Aorta (tissue), 5 donors: ENCODE results near the gene PADI4. TPM values are rescaled to one million over a fixed set of nuclear protein-coding genes. Genes with fewer than 3 reads are reported as not detected.

Source experiments
- ATAC-seq: fragments of 200-7000 bp; cut with Tn5 transposase; one replicate; pipeline ENCODE4 v1.9.1; 2022; ENCODE audit warnings: moderate library complexity; ENCODE audit not compliant: low FRiP score
- DNase-seq, 2 donors: peaks; one replicate each; pipeline ENCODE4 v3.0.0-alpha.2; 2020
- H3K27ac ChIP-seq, 2 donors: one replicate each; pipeline ENCODE4 v1.5.1; 2013; ENCODE audit warnings: low read length in 2 of 2, mild to moderate bottlenecking in 2 of 2, moderate library complexity in 2 of 2, control low read depth in 1 of 2, inconsistent platforms in 1 of 2, low read depth in 1 of 2
- H3K27me3 ChIP-seq, 2 donors: one replicate each; pipeline ENCODE4 v1.6.1; 2013; ENCODE audit warnings: control low read depth in 1 of 2, low read length in 1 of 2, mild to moderate bottlenecking in 1 of 2, moderate library complexity in 1 of 2; ENCODE audit not compliant: insufficient read depth in 2 of 2, control insufficient read depth in 1 of 2
- H3K36me3 ChIP-seq, 2 donors: one replicate each; pipeline ENCODE4 v1.6.1; 2013; ENCODE audit warnings: control low read depth in 1 of 2, low read length in 1 of 2, mild to moderate bottlenecking in 1 of 2; ENCODE audit not compliant: insufficient read depth in 2 of 2, control insufficient read depth in 1 of 2
- H3K4me1 ChIP-seq, 2 donors: one replicate each; pipeline ENCODE4 v1.6.1; 2013; ENCODE audit warnings: low read length in 2 of 2, control low read depth in 1 of 2, mild to moderate bottlenecking in 1 of 2, moderate library complexity in 1 of 2; ENCODE audit not compliant: insufficient read depth in 2 of 2, control insufficient read depth in 1 of 2
- H3K4me3 ChIP-seq, 2 donors: one replicate each; pipeline ENCODE4 v1.5.1; 2013; ENCODE audit warnings: low read length in 2 of 2, control low read depth in 1 of 2, mild to moderate bottlenecking in 1 of 2
- H3K9me3 ChIP-seq: one replicate; pipeline ENCODE4 v1.6.1; 2013; ENCODE audit warnings: mild to moderate bottlenecking, low read length; ENCODE audit not compliant: control insufficient read depth
- WGBS, 2 donors: extraction: QIAGEN DNeasy Blood & Tissue Kit; methylation state at CpG; one replicate each; pipeline ENCODE4 v1.1.7; 2013; 5-methylcytosine and 5-hydroxymethylcytosine counted together
- intact Hi-C, 2 donors: fragments of 100-400 bp; cut with DNase I; formaldehyde crosslinking; loops; one replicate each; pipeline versions ENCODE4 v1.14.2 to v1.15.0; 2022
- polyA plus RNA-seq, 2 donors: library from polyadenylated mRNA; stranded (reverse); fragments of 200-250 nt; gene quantifications; one replicate each; pipeline ENCODE4 v1.2.3, GENCODE V29; 2013
- total RNA-seq, 2 donors: library from RNA; stranded (reverse); fragmentation: NEBNext Ultra II Directional; extraction: Animal tissue kit (Norgen Biotek cat#: 25700); gene quantifications; one replicate each; pipeline ENCODE4 v1.2.1, GENCODE V29; 2021
- donor health status: healthy with polysubstance abuse.
- donor health status: Bipolar disorder and iron deficiency.
- donor health status: DM: no; HTN: no; CAD: no.
- donor health status: DM: no; HTN: no; CAD: no.
- donor health status: DM: yes; HTN: yes; CAD: no.

PADI4 gene
- total and polyA plus RNA-seq, 4 donors, result 1.7 to 2.1 TPM; not detected in 2

- no peak overlapping the region for H3K4me3 ChIP-seq
- H3K9me3 ChIP-seq, result no peaks in the 10 kb centered on the region
- H3K36me3 ChIP-seq, result no peaks in the 10 kb centered on the region
- no peaks in the 10 kb centered on the region for H3K4me1 ChIP-seq
- intact Hi-C loops, result no loop called here
- H3K27me3 ChIP-seq, result no peaks in the 10 kb centered on the region
- WGBS, 2 donors, result 75 to 81% methylated on average over 7 of the region's 7 CpGs
- DNase-seq (no peak), ATAC-seq (no peak)
- H3K27ac ChIP-seq, result no peak overlapping the region
Measured at GRCh38 chr1:17280436-17280835, 27.6 kb upstream of the PADI4 start.

DNA sequence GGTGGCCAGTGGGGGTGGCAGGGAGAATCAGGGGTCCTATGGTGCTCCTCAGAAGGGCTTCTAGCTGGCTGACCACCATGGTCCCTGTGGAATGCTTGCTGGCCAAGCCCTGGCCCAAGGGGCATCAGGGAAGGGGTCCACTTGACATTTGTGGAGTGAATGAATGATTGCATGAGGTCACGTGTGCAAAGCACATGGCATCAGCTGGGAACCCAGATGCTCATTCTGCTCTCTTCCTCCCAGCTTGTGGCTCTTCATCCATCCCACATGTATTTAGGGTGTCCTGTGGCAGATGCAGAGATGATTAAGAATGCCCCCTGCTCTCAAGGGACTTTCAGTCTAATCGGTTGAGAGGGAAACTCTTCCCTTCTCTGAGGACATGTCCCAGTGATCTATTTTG, 27.1 kb upstream of the PADI4 start:
- H3K9me3 ChIP-seq, result no peaks in the 10 kb centered on the region
- 54 to 59% methylated on average over 2 of the region's 2 CpGs for WGBS, 2 donors
- intact Hi-C loops, result no loop called here
- no peaks in the 10 kb centered on the region for H3K36me3 ChIP-seq
- H3K27me3 ChIP-seq, result no peaks in the 10 kb centered on the region
- no peak for ATAC-seq
- H3K4me3 ChIP-seq, result no peak overlapping the region
- H3K4me1 ChIP-seq, result no peaks in the 10 kb centered on the region
- no peak for DNase-seq
- no peak overlapping the region for H3K27ac ChIP-seq

DNA sequence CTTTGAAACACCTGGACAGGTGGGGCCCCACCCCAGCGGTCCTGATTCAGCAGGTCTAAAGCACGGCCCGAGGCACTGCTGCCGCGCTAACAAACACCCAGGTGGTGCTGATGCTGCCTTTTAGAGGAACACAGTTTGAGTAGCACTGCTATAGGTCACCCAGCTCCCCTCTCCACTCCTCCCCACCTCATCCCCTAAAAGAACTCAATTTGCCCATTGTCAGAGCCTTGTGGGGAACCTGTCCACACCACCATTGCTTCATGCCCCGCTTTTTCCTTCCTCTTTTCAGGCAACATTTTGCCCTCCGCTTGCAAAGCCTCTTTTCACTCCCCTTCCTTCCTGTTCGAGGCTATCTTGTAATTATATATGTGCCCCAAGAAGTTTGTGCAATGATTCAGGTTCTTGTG, 26.2 kb upstream of the PADI4 start:
- ATAC-seq, result no peak

DNA sequence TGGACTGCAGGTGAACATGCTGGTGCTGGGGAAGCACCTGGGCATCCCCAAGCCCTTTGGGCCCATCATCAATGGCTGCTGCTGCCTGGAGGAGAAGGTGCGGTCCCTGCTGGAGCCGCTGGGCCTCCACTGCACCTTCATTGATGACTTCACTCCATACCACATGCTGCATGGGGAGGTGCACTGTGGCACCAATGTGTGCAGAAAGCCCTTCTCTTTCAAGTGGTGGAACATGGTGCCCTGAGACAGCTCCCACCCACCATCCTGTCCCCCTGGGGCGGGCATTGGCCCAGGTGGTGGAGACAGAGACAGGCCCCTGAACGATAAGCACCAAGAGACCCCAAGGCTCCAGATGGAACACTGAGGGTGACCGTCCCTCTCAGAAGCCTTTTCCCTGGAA, 25.2 kb upstream of the PADI4 start:
- ATAC-seq, result no peak
- no peak overlapping the region for H3K4me3 ChIP-seq
- no peaks in the 10 kb centered on the region for H3K36me3 ChIP-seq
- 72 to 90% methylated on average over 5 of the region's 5 CpGs for WGBS, 2 donors
- no peak for DNase-seq
- H3K27ac ChIP-seq, result no peak overlapping the region
- intact Hi-C loops, result no loop called here
- no peaks in the 10 kb centered on the region for H3K27me3 ChIP-seq
- peaks cover 2% of the 10 kb centered on the region for H3K9me3 ChIP-seq
- H3K4me1 ChIP-seq, result no peaks in the 10 kb centered on the region

More for the DNA sequence above, 26.2 kb upstream of the PADI4 start:
- Histone ChIP-seq H3K4me3 (no peak overlapping the region), H3K27ac (no peak overlapping the region), H3K36me3 (no peaks in the 10 kb centered on the region), H3K9me3 (peaks cover 2% of the 10 kb centered on the region), H3K27me3 (no peaks in the 10 kb centered on the region), H3K4me1 (no peaks in the 10 kb centered on the region)
- no peak for DNase-seq
- intact Hi-C loops, result no loop called here
- 71 to 77% methylated on average over 8 of the region's 8 CpGs for WGBS, 2 donors

GRCh38 chr1:17286646-17287045, 21.4 kb upstream of the PADI4 start:
- intact Hi-C loops, result no loop called here
- peaks cover 0 to 2% of the 10 kb centered on the region in 2 donors for H3K27me3 ChIP-seq
- H3K36me3 ChIP-seq, result no peaks in the 10 kb centered on the region
- no peaks in the 10 kb centered on the region for H3K4me1 ChIP-seq
- no peak overlapping the region for H3K4me3 ChIP-seq
- no peak overlapping the region for H3K27ac ChIP-seq
- WGBS, 2 donors, result 82 to 88% methylated on average over 5 of the region's 5 CpGs
- peaks cover 2% of the 10 kb centered on the region for H3K9me3 ChIP-seq
- ATAC-seq (no peak), DNase-seq (no peak)

- H3K4me1 ChIP-seq, result no peaks in the 10 kb centered on the region
- H3K9me3 ChIP-seq, result peaks cover 2% of the 10 kb centered on the region
- DNase-seq (no peak), ATAC-seq (no peak)
- H3K27me3 ChIP-seq, result peaks cover 0 to 2% of the 10 kb centered on the region in 2 donors
- 88 to 92% methylated on average over 5 of the region's 5 CpGs for WGBS, 2 donors
- no peak overlapping the region for H3K27ac ChIP-seq
- intact Hi-C loops, result no loop called here
- no peak overlapping the region for H3K4me3 ChIP-seq
- H3K36me3 ChIP-seq, result no peaks in the 10 kb centered on the region
Measured at GRCh38 chr1:17287130-17287776, 20.7 kb upstream of the PADI4 start.

DNA sequence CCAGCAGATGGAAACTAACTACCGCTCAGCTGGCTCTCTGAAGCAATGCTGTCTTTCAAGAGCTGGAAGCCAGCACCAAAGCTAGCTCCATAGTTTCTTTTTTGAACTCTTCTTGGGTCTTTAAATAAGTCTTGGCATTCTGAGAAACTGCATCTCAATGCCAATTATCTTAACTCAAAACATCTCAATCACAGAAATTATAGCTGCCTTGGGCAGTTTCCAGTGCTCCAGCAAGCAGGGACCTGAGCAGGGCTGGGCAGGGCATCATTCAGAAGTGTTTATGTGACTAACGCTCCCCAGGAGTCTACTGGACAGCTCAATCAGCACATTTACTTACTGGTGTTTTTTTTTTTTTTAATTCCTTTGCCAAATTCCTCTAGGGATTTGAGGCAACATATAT, 18.3 kb upstream of the PADI4 start:
- H3K9me3 ChIP-seq, result peaks cover 3% of the 10 kb centered on the region
- H3K4me3 ChIP-seq, result no peak overlapping the region
- ATAC-seq, result no peak
- peaks cover 0 to 2% of the 10 kb centered on the region in 2 donors for H3K27me3 ChIP-seq
- intact Hi-C loops, result no loop called here
- no peaks in the 10 kb centered on the region for H3K4me1 ChIP-seq
- H3K27ac ChIP-seq, result no peak overlapping the region
- no peaks in the 10 kb centered on the region for H3K36me3 ChIP-seq
- 7 to 8% methylated on average over 2 of the region's 2 CpGs for WGBS, 2 donors
- DNase-seq, result no peak

DNA sequence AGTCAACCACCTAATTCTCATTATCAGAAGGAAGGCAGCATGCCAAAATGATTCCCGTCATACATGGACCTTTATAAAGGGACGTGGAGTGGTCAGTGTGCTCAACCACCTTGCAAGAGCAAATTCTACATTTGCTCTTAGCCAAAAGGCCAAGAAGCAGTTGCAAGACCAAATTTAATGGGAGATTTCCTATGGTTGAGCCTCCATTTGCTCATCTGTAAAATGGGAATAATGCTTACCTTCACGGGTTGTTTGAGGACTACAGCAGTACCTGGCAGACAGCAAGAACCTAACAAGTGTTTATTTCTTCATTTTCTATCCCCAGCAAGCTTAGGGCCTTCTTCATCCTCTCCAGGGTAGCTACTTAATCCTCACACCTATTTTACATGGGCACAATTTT, 17.4 kb upstream of the PADI4 start:
- Histone ChIP-seq H3K4me3 (no peak overlapping the region), H3K9me3 (peaks cover 3% of the 10 kb centered on the region), H3K27ac (no peak overlapping the region), H3K4me1 (no peaks in the 10 kb centered on the region), H3K27me3 (peaks cover 0 to 2% of the 10 kb centered on the region in 2 donors), H3K36me3 (no peaks in the 10 kb centered on the region)
- ATAC-seq (no peak), DNase-seq (no peak)
- intact Hi-C loops, result no loop called here
- 88 to 92% methylated on average over 3 of the region's 3 CpGs for WGBS, 2 donors

- H3K27me3 ChIP-seq, result peaks cover 0 to 2% of the 10 kb centered on the region in 2 donors
- WGBS, 2 donors, result 65 to 73% methylated on average over 7 of the region's 7 CpGs
Measured at GRCh38 chr1:17292299-17293160, 15.5 kb upstream of the PADI4 start.

More at GRCh38 chr1:17292299-17293160, 15.5 kb upstream of the PADI4 start:
- intact Hi-C loops, result no loop called here
- no peak for DNase-seq
- ATAC-seq, result no peak
- H3K9me3 ChIP-seq, result peaks cover 6% of the 10 kb centered on the region
- H3K36me3 ChIP-seq, result no peaks in the 10 kb centered on the region
- H3K4me1 ChIP-seq, result no peaks in the 10 kb centered on the region
- H3K4me3 ChIP-seq, result no peak overlapping the region
- no peak overlapping the region for H3K27ac ChIP-seq
